Measurements from ENCODE around the gene KATNAL1.
"Not testable (repeated sequence)": the region's sequence is repeated elsewhere in the genome, so short reads cannot be mapped to it uniquely, and the experiment has no call there.

The KATNAL1 gene

GRCh38 chr13:30290812-30291436 lies 16.4 kb downstream of the KATNAL1 start:
- no peak for DNase-seq

GRCh38 chr13:30289533-30289932 lies 17.8 kb downstream of the KATNAL1 start:
- DNase-seq, result no peak

GRCh38 chr13:30286059-30286458 lies 21.3 kb downstream of the KATNAL1 start:
- not testable (repeated sequence) for DNase-seq

DNA sequence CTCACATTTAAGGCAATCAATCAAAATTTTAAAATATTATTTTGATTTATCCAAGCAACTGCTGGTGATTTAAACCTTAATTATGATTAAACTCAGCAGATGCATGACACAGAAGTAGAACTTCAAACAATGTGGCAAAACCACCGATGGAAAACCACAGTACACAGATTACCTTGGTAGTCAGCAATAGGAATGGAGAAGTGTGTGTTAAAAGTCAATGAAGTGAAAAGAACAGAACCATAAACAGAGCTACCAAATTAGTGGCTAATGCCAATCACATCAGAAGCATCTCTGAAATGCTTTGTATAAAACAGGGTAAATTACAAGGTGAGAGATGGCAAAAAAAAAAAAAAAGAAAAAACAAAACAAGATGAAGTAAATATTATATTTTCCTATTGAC lies 31.2 kb downstream of the KATNAL1 start:
- DNase-seq, result no peak

DNA sequence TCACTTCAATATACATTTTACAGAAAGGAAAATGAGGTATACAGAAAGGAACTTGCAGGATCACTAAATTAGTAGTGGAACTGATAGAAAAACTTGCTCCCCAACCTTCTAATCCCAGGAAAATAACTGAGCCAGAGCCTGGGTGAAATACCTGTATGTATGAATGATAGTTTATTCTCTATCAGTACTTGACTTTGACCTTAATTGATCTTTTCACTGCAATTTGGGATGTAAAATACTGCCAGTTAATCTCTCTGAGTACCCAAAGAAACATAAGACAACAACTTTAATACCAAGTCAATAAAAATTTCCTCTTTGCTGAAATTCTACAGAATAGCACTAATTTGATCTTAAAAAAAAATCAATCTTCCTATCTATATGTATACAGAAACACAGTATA lies 33.3 kb downstream of the KATNAL1 start:
- no peak for DNase-seq

- DNase-seq, result not testable (repeated sequence)
Measured at GRCh38 chr13:30270035-30270434, 37.3 kb downstream of the KATNAL1 start.

- no peak for DNase-seq
Measured at GRCh38 chr13:30268673-30269072, 38.7 kb downstream of the KATNAL1 start.

- DNase-seq, result no peak
Measured at GRCh38 chr13:30266756-30267155, 40.6 kb downstream of the KATNAL1 start.

GRCh38 chr13:30259149-30259733 lies 48.1 kb downstream of the KATNAL1 start:
- not testable (repeated sequence) for DNase-seq

GRCh38 chr13:30257468-30258099 lies 49.8 kb downstream of the KATNAL1 start:
- DNase-seq, result no peak

- no peak for DNase-seq
Measured at GRCh38 chr13:30256713-30257467, 50.5 kb downstream of the KATNAL1 start.

- DNase-seq, result no peak
Measured at GRCh38 chr13:30255696-30256095, 51.7 kb downstream of the KATNAL1 start.

DNA sequence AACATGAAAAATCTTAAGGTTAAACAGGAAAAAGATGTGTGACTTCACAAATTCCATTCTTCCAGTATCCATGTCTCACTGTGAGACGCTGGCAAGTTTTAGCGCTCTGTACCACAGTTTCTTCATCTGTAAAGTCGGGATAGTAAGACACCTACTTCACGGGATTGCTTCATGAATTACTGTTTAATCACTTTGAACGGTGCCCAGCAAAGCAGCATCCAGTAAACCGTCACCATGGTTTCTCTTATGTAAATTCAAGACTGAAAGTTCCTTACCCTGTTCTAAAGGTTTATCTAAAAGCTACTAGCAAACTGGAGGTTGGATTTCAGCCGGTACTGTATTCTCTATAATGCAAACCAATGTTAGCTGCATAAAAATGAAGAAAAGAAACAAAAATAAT lies 53.5 kb downstream of the KATNAL1 start:
- no peak for DNase-seq

GRCh38 chr13:30247406-30247805 lies 59.9 kb downstream of the KATNAL1 start:
- DNase-seq, result no peak

DNA sequence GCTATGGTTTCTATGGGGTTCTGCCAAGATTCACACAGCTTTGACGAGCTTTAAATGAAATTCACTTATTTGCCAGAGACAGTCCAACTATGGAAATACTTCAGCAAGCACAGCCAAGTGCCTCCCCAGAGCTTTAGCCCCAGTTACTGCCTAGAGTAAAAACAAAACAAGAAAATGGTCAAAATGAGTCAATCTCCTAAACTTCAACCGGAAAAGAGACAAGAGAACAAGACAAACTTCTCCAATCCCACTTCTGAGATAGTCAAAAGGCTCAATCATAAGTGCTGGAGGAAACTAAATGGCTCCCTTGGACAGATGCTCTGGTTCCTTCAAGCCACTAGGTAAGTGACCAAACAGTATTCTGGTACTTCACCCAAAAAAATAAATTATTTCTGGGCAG lies 65.8 kb downstream of the KATNAL1 start:
- DNase-seq, result no peak

GRCh38 chr13:30240608-30241007 lies 66.7 kb downstream of the KATNAL1 start:
- no peak for DNase-seq

DNA sequence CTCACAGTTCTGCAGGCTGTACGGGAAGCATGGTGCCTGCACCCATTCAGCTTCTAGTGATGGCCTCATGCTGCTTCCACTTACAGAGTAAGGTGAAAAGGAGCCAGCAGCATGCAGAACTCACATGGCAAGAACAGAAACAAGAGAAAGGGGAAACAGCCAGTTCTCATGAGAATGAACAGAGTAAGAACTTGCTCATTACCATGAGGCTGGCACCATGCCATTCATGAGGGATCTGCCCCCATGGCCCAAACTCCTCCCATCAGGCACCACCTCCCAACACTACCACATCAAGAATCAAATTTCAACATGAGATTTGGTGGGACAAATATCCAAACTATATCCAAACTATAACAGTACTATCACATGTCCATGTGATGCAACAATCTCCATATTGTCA lies 72.1 kb downstream of the KATNAL1 start:
- peak in 1 of 2 donors; percentile 2 for DNase-seq

DNA sequence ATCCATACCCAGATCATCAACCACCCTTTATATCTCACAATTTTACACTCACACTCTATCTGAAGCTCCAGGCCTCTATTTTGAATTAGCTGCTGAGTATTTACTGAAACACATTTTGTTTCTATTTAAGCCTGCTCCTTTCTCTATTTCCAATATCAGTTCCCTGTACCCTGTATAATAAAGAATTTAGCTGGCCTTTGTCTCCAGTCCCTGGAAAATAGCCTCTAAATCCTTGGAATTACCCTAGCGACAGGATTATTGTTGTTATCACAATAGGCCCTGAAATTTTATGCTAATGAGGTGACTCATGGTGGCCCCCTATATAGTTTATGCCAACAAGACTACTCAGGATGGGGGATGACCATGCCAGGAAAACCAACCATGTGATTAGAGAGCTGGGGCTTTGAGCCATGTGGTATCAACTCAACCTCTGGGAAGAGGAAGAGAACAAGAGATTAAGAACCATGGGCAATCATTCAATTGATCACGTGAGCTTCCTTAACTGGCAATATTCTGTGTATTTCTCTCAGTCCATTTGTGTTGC lies 72.7 kb downstream of the KATNAL1 start:
- DNase-seq, result no peak

DNA sequence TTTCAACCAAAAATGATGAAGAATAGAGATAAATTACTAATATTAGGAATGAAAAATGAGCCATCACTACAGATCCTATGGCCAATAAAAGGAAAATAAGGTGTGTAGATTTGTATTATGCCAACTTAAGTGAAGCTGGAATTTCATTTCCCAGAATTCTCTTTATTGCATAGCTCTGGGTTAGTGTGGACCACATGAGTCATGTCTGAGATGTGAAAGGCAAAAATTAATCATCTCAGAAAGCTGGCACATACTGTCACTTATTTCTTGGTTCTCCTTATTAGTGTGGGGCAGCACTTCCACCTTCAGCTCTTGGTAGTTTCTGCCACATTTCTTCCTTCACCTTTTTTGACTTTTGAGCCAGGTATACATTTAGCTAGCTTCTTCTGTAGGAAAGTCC lies 82.6 kb downstream of the KATNAL1 start:
- DNase-seq, result no peak

DNA sequence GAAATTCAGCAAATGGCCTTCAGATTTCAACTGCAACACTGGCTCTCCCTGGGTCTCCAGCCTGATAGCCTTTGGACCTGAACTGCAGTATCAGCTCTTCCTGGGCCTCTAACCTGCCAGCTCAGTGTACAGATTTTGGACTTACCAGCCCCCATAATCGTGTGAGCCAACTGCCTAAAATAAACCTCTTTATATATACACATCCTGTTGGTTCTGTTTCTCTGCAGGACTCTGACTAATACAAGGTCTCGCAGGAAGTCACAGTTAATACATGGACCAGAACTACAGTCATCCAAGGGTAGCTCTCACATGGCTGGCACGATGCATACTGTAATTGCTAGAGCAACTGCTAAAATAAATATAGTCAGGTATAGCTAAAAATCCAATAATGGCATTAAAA lies 85.1 kb downstream of the KATNAL1 start:
- DNase-seq, result no peak

GRCh38 chr13:30216111-30216510 lies 91.2 kb downstream of the KATNAL1 start:
- DNase-seq, result no peak

- DNase-seq, result no peak
Measured at GRCh38 chr13:30212256-30212655, 95.1 kb downstream of the KATNAL1 start.

GRCh38 chr13:30211745-30212144 lies 95.6 kb downstream of the KATNAL1 start:
- DNase-seq, result no peak

DNA sequence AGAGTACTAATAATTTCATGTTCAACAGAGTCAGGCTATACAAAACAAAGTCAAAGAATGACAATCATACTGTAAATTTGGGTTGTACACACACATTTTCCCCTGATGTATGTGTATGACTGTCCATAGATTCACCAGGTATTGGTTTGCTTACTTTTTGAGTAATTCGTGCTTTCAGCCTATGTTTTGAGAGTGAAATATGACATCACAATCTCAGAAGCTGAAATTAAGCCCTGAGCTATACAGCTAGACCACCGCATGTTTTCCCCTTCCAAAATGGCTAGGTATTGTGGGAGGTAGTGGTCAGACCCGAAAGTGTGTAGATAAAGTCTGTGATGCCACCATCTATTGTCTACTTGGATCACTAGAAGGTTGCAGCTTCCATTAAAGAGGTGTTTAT lies 102.8 kb downstream of the KATNAL1 start:
- DNase-seq, result no peak

All from inflammatory macrophage treated with lipopolysaccharide for 1 hour (primary cell).